Lung (tissue), 12 donors: Measurements from ENCODE around the gene TMTC2. TPM values are rescaled to one million over a fixed set of nuclear protein-coding genes. Genes with fewer than 3 reads are reported as not detected.
A peak's percentile ranks its signal among the peaks of the same experiment; 100 is the strongest.

Experiments
- ATAC-seq: fragments of 200-7000 bp; cut with Tn5 transposase; one replicate; pipeline ENCODE4 v1.9.1; 2020; ENCODE audit warnings: moderate number of reproducible peaks; ENCODE audit not compliant: insufficient read depth, low FRiP score
- DNase-seq, 3 donors: peaks; one replicate each; pipeline ENCODE4 v3.0.0-alpha.2; 2013 to 2017
- H3K27ac ChIP-seq, 2 donors: one replicate each; pipeline ENCODE4 v1.5.1; 2013; ENCODE audit warnings: mild to moderate bottlenecking in 2 of 2, moderate library complexity in 2 of 2, control low read depth in 1 of 2, inconsistent platforms in 1 of 2, low read depth in 1 of 2, low read length in 1 of 2
- H3K27me3 ChIP-seq, 3 donors: one replicate each; pipeline ENCODE4 v1.5.1; 2013; ENCODE audit warnings: low read length in 2 of 3; ENCODE audit not compliant: control insufficient read depth in 3 of 3, insufficient read depth in 3 of 3
- H3K36me3 ChIP-seq, 4 donors: one replicate each; pipeline ENCODE4 v1.5.1; 2013; ENCODE audit warnings: low read length in 4 of 4, mild to moderate bottlenecking in 1 of 4, moderate library complexity in 1 of 4; ENCODE audit not compliant: control insufficient read depth in 4 of 4, insufficient read depth in 4 of 4
- H3K4me1 ChIP-seq, 5 donors: one replicate each; pipeline ENCODE4 v1.5.1; 2013; ENCODE audit warnings: low read length in 5 of 5, mild to moderate bottlenecking in 2 of 5, moderate library complexity in 1 of 5; ENCODE audit not compliant: control insufficient read depth in 5 of 5, insufficient read depth in 5 of 5
- H3K4me3 ChIP-seq: one replicate; pipeline ENCODE4 v1.5.1; 2013; ENCODE audit warnings: mild to moderate bottlenecking, control low read depth, moderate library complexity
- H3K9ac ChIP-seq, 2 donors: one replicate each; pipeline ENCODE4 v1.5.1; 2013; ENCODE audit warnings: low read length in 2 of 2, control low read depth in 1 of 2; ENCODE audit not compliant: insufficient read depth in 1 of 2
- H3K9me3 ChIP-seq, 4 donors: one replicate each; pipeline ENCODE4 v1.5.1; 2013; ENCODE audit warnings: low read length in 3 of 4, mild to moderate bottlenecking in 1 of 4, moderate library complexity in 1 of 4; ENCODE audit not compliant: control insufficient read depth in 4 of 4, insufficient read depth in 3 of 4
- WGBS, 2 donors: extraction: QIAGEN DNeasy Blood & Tissue Kit; methylation state at CpG; one replicate each; pipeline ENCODE4 v1.1.7; 2013; 5-methylcytosine and 5-hydroxymethylcytosine counted together
- polyA plus RNA-seq, 2 donors: library from polyadenylated mRNA; stranded (reverse); fragments of 200-250 nt; gene quantifications; one replicate each; pipeline ENCODE4 v1.2.1, GENCODE V29; 2013
- total RNA-seq, 2 donors: library from RNA; depleted of rRNA in 1 of 2; stranded (reverse); fragments of >200 nt in 1 of 2; gene quantifications; one replicate each; pipeline ENCODE4 v1.2.1, GENCODE V29; 2014 to 2021
- TF ChIP-seq, protein P1 (sequence below): IDR thresholded peaks from 2 replicates; pipeline ENCODE4 v1.5.1; 2012; ENCODE audit warnings: mild to moderate bottlenecking; ENCODE audit errors: control extremely low read depth, extremely low read depth
- donor health status: control.
- donor health status: control.
- donor health status: Bipolar disorder and iron deficiency.
- donor health status: healthy.
- donor health status: DM: yes; HTN: yes; CAD: no.

TMTC2 gene
- total and polyA plus RNA-seq, 4 donors, result 5.3 to 77.1 (median 14.0) TPM

DNA sequence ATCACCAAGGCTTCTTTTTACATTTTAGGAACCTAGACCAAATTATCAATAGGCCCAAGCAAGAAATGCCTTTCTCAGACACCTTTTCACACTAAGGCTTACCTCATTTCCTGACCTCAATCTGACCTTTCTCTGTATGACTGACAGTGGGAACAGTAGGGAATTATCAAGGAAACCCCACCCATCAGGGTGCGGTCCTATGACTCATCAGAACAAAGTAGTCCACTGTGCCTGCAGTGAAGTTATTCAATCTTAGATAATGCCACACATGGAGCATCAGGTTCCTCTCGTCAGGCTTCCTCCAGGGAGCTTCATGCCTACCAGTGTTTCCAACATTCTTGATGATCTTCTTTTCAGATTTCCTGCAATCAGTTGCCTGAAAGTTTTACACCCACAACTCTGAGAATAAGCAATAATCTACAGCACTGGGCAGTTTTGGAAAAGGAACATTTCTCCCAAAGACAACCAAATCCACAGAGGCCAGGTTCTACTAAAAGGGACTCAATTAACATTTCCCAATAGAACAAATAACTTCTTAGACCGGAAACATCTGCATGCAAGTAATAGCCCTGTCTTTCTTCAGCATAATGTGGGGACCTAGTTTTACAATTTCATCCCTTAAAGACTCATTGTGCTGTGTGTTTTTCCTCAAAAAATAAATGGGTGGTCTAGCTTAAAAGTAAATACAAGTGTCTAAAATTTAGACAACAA lies 35.9 kb upstream of the TMTC2 start:
- Histone ChIP-seq H3K27ac (peak overlapping the region in 1 of 2 donors; percentile 53), H3K4me3 (no peak overlapping the region), H3K4me1 (no peaks in the 10 kb centered on the region), H3K36me3 (no peaks in the 10 kb centered on the region), H3K27me3 (no peaks in the 10 kb centered on the region), H3K9ac (no peak overlapping the region), H3K9me3 (no peaks in the 10 kb centered on the region)
- 58 to 61% methylated on average over 3 of the region's 3 CpGs for WGBS, 2 donors
- DNase-seq (peak in 1 of 3 donors; percentile 37), ATAC-seq (peak; percentile 53)
- TF ChIP-seq, protein P1, sequence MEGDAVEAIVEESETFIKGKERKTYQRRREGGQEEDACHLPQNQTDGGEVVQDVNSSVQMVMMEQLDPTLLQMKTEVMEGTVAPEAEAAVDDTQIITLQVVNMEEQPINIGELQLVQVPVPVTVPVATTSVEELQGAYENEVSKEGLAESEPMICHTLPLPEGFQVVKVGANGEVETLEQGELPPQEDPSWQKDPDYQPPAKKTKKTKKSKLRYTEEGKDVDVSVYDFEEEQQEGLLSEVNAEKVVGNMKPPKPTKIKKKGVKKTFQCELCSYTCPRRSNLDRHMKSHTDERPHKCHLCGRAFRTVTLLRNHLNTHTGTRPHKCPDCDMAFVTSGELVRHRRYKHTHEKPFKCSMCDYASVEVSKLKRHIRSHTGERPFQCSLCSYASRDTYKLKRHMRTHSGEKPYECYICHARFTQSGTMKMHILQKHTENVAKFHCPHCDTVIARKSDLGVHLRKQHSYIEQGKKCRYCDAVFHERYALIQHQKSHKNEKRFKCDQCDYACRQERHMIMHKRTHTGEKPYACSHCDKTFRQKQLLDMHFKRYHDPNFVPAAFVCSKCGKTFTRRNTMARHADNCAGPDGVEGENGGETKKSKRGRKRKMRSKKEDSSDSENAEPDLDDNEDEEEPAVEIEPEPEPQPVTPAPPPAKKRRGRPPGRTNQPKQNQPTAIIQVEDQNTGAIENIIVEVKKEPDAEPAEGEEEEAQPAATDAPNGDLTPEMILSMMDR, result no peak

DNA sequence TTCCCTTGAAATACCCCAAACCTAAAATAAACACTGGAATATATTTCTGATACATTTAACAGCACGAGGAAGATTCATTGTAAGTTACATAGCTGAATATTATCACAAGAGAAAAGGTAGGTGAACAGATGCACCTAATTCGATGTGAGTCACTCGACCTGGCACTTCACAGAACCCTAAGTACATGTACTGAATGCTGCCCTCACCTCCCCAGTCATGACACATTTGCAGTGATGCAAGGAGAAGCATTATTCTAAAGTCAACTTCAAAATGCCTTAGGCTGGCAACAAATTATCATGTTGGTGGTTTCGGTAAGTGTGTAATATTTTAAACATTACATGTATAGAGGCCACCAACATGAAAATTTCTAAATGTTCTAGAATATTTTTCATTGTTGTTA lies 35.2 kb upstream of the TMTC2 start:
- Histone ChIP-seq H3K4me3 (no peak overlapping the region), H3K9me3 (no peaks in the 10 kb centered on the region), H3K27ac (no peak overlapping the region), H3K9ac (no peak overlapping the region), H3K36me3 (no peaks in the 10 kb centered on the region), H3K4me1 (no peaks in the 10 kb centered on the region), H3K27me3 (no peaks in the 10 kb centered on the region)
- no peak for ATAC-seq
- WGBS, 2 donors, result 89% methylated on average over 4 of the region's 4 CpGs
- no peak for DNase-seq
- TF ChIP-seq, protein P1, result no peak

DNA sequence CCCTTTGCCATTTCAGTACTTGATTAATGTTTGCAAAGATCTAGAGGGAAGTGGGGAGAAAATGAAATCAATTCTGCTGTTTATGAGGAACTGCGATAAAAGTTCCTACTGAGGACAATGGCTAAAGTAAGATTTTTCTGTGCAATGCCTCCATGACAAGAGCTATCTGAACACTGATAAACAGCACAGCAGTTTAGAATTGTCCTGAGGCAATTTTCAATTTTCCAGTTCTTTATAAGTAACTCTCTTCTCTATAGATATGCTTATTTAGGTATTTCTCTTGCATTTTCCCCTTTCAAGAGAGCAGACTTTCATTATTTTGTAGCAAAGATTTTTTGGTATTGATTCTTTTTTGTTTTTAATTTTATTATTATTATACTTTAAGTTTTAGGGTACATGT lies 34.6 kb upstream of the TMTC2 start:
- Histone ChIP-seq H3K9me3 (no peaks in the 10 kb centered on the region), H3K4me3 (no peak overlapping the region), H3K36me3 (no peaks in the 10 kb centered on the region), H3K9ac (no peak overlapping the region), H3K27me3 (no peaks in the 10 kb centered on the region), H3K4me1 (no peaks in the 10 kb centered on the region), H3K27ac (no peak overlapping the region)
- no peak for ATAC-seq
- TF ChIP-seq, protein P1, result no peak
- no peak for DNase-seq
- WGBS, 2 donors, result 76 to 81% methylated on average over 1 of the region's 1 CpG

DNA sequence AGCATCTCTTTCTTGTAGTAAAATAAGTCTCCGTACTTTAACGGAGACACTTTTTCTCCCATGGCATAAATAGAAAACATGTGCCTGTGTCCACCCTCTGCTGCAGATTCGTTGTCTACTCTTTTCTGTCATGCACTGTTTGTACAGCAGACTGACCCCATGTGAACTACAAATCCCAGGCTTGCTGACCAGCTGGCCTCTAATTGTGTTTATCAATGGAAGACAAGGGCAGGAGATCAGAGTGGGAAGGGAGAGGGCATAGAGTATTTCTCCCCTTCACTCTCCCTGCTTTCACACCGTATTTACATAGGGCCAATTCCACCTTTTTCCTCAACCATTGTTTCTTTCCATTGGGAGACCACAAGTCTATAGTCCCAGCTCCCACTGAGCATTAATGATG lies 31.0 kb upstream of the TMTC2 start:
- Histone ChIP-seq H3K27ac (no peak overlapping the region), H3K9me3 (peaks cover 0 to 5% (median 0%) of the 10 kb centered on the region in 4 donors), H3K4me1 (peaks cover 0 to 5% (median 0%) of the 10 kb centered on the region in 5 donors), H3K36me3 (no peaks in the 10 kb centered on the region), H3K9ac (no peak overlapping the region), H3K27me3 (no peaks in the 10 kb centered on the region), H3K4me3 (no peak overlapping the region)
- TF ChIP-seq, protein P1, result no peak
- DNase-seq, result no peak
- ATAC-seq, result no peak
- 55 to 74% methylated on average over 4 of the region's 4 CpGs for WGBS, 2 donors
